ENCODE data around the gene PRKRA.

GRCh38 chr2:178457390-178457886 is 6.5 kb upstream of the PRKRA start:
- no peak for TF ChIP-seq CTCF (IDR thresholded peaks at IDR 0.05)
- TF ChIP-seq POLR2A (IDR thresholded peaks at IDR 0.05): no peak

Measured in body of pancreas (tissue), 4 donors.